ENCODE results near the gene PPIA.

GRCh38 chr7:44761207-44762161 is 35.0 kb upstream of the PPIA start:
- TF ChIP-seq CTCF (conservative IDR thresholded peaks at IDR 0.05; ENCODE audit: low read length) (no peak), EZH2phosphoT487 (IDR thresholded peaks at IDR 0.05; ENCODE audit: borderline replicate concordance, low read depth, low read length) (no peak)
